Measurements from ENCODE around the gene EGFL7. TPM values are rescaled to one million over a fixed set of nuclear protein-coding genes. Genes with fewer than 3 reads are reported as not detected.
A peak's percentile ranks its signal among the peaks of the same experiment; 100 is the strongest.

The EGFL7 gene
- total and polyA plus RNA-seq, 5 donors, result 73.3 to 148 (median 83.6) TPM

GRCh38 chr9:136691316-136692184 lies 28.8 kb downstream of the EGFL7 start:
- Histone ChIP-seq H3K4me1 (ENCODE audit: control insufficient read depth, insufficient read depth, low read length) (no peaks in the 10 kb centered on the region), H3K27ac (ENCODE audit: low read length) (peak overlapping the region; percentile 5), H3K4me3 (ENCODE audit: low read length) (no peak overlapping the region), H3K9me3 (ENCODE audit: control insufficient read depth, low read length) (no peaks in the 10 kb centered on the region), H3K27me3 (ENCODE audit: control insufficient read depth, insufficient read depth) (no peaks in the 10 kb centered on the region)
- 82% methylated on average over 29 of the region's 29 CpGs for WGBS
- ATAC-seq, result no peak
- peak in 1 of 3 donors; percentile 53 for DNase-seq
- intact Hi-C loops (cut with DNase I), result loop anchor here in 1 of 4 donors (5.0 kb wide), 2 partner anchors 44 to 204 kb away; no protein-coding TSS in a partner anchor

- no peak overlapping the region for H3K27ac ChIP-seq (ENCODE audit: low read length)
- intact Hi-C loops (cut with DNase I), result loop anchor here in 1 of 4 donors (5.0 kb wide), 2 partner anchors 45 to 205 kb away; no protein-coding TSS in a partner anchor
Observed at GRCh38 chr9:136692185-136693134, 29.7 kb downstream of the EGFL7 start.

GRCh38 chr9:136693135-136693489 lies 30.4 kb downstream of the EGFL7 start:
- H3K4me1 ChIP-seq (ENCODE audit: control insufficient read depth, insufficient read depth, low read length), result no peaks in the 10 kb centered on the region
- intact Hi-C loops (cut with DNase I), result loop anchor here in 1 of 4 donors (5.0 kb wide), 2 partner anchors 46 to 206 kb away; no protein-coding TSS in a partner anchor

More at GRCh38 chr9:136692185-136693134, 29.7 kb downstream of the EGFL7 start:
- Histone ChIP-seq H3K9me3 (ENCODE audit: control insufficient read depth, low read length) (no peaks in the 10 kb centered on the region), H3K4me1 (ENCODE audit: control insufficient read depth, insufficient read depth, low read length) (no peaks in the 10 kb centered on the region), H3K4me3 (ENCODE audit: low read length) (no peak overlapping the region), H3K27me3 (ENCODE audit: control insufficient read depth, insufficient read depth) (no peaks in the 10 kb centered on the region)
- DNase-seq (peak in 2 of 3 donors; percentile 53 to 56), ATAC-seq (no peak)
- WGBS, result 86% methylated on average over 46 of the region's 46 CpGs

GRCh38 chr9:136693490-136694162 lies 30.9 kb downstream of the EGFL7 start:
- intact Hi-C loops (cut with DNase I), result loop anchor here in 1 of 4 donors (5.0 kb wide), 2 partner anchors 46 to 206 kb away; no protein-coding TSS in a partner anchor
- peak in 1 of 2 donors; percentile 15 for ATAC-seq

More at GRCh38 chr9:136693135-136693489, 30.4 kb downstream of the EGFL7 start:
- no peak overlapping the region for H3K4me3 ChIP-seq (ENCODE audit: low read length)
- WGBS, result 68% methylated on average over 14 of the region's 14 CpGs
- no peaks in the 10 kb centered on the region for H3K27me3 ChIP-seq (ENCODE audit: control insufficient read depth, insufficient read depth)
- DNase-seq (no peak), ATAC-seq (no peak)
- H3K27ac ChIP-seq (ENCODE audit: low read length), result no peak overlapping the region
- H3K9me3 ChIP-seq (ENCODE audit: control insufficient read depth, low read length), result no peaks in the 10 kb centered on the region

GRCh38 chr9:136694163-136694871 lies 31.6 kb downstream of the EGFL7 start:
- no peaks in the 10 kb centered on the region for H3K4me1 ChIP-seq (ENCODE audit: control insufficient read depth, insufficient read depth, low read length)
- WGBS, result 47% methylated on average over 32 of the region's 32 CpGs
- DNase-seq, result peak; percentile 69 to 89 (median 85)

More at GRCh38 chr9:136693490-136694162, 30.9 kb downstream of the EGFL7 start:
- DNase-seq, result no peak
- Histone ChIP-seq H3K27ac (ENCODE audit: low read length) (no peak overlapping the region), H3K4me3 (ENCODE audit: low read length) (no peak overlapping the region), H3K4me1 (ENCODE audit: control insufficient read depth, insufficient read depth, low read length) (no peaks in the 10 kb centered on the region), H3K27me3 (ENCODE audit: control insufficient read depth, insufficient read depth) (no peaks in the 10 kb centered on the region), H3K9me3 (ENCODE audit: control insufficient read depth, low read length) (no peaks in the 10 kb centered on the region)
- WGBS, result 78% methylated on average over 15 of the region's 15 CpGs

GRCh38 chr9:136694872-136695247 lies 32.1 kb downstream of the EGFL7 start:
- Histone ChIP-seq H3K9me3 (ENCODE audit: control insufficient read depth, low read length) (no peaks in the 10 kb centered on the region), H3K4me1 (ENCODE audit: control insufficient read depth, insufficient read depth, low read length) (no peaks in the 10 kb centered on the region), H3K27ac (ENCODE audit: low read length) (no peak overlapping the region), H3K4me3 (ENCODE audit: low read length) (no peak overlapping the region), H3K27me3 (ENCODE audit: control insufficient read depth, insufficient read depth) (no peaks in the 10 kb centered on the region)
- intact Hi-C loops (cut with DNase I), result loop anchor here in 1 of 4 donors (5.0 kb wide), 2 partner anchors 48 to 208 kb away; no protein-coding TSS in a partner anchor
- 93% methylated on average over 11 of the region's 11 CpGs for WGBS
- DNase-seq, result no peak
- no peak for ATAC-seq

More at GRCh38 chr9:136694163-136694871, 31.6 kb downstream of the EGFL7 start:
- H3K27ac ChIP-seq (ENCODE audit: low read length), result no peak overlapping the region
- H3K27me3 ChIP-seq (ENCODE audit: control insufficient read depth, insufficient read depth), result no peaks in the 10 kb centered on the region
- H3K9me3 ChIP-seq (ENCODE audit: control insufficient read depth, low read length), result no peaks in the 10 kb centered on the region
- H3K4me3 ChIP-seq (ENCODE audit: low read length), result no peak overlapping the region
- intact Hi-C loops (cut with DNase I), result loop anchor here in 1 of 4 donors (5.0 kb wide), 2 partner anchors 47 to 207 kb away; no protein-coding TSS in a partner anchor
- ATAC-seq, result peak; percentile 49 to 61

GRCh38 chr9:136695435-136695895 lies 32.7 kb downstream of the EGFL7 start:
- H3K4me1 ChIP-seq (ENCODE audit: control insufficient read depth, insufficient read depth, low read length), result no peaks in the 10 kb centered on the region
- 76% methylated on average over 10 of the region's 10 CpGs for WGBS
- no peak overlapping the region for H3K27ac ChIP-seq (ENCODE audit: low read length)
- intact Hi-C loops (cut with DNase I), result no loop called here
- ATAC-seq, result no peak
- DNase-seq, result peak in 2 of 3 donors; percentile 52 to 63
- no peaks in the 10 kb centered on the region for H3K27me3 ChIP-seq (ENCODE audit: control insufficient read depth, insufficient read depth)
- no peak overlapping the region for H3K4me3 ChIP-seq (ENCODE audit: low read length)
- no peaks in the 10 kb centered on the region for H3K9me3 ChIP-seq (ENCODE audit: control insufficient read depth, low read length)

GRCh38 chr9:136695955-136696354 lies 33.2 kb downstream of the EGFL7 start:
- no peaks in the 10 kb centered on the region for H3K27me3 ChIP-seq (ENCODE audit: control insufficient read depth, insufficient read depth)
- H3K9me3 ChIP-seq (ENCODE audit: control insufficient read depth, low read length), result no peaks in the 10 kb centered on the region
- DNase-seq (peak in 2 of 3 donors; percentile 55 to 58), ATAC-seq (no peak)
- H3K27ac ChIP-seq (ENCODE audit: low read length), result no peak overlapping the region
- no peaks in the 10 kb centered on the region for H3K4me1 ChIP-seq (ENCODE audit: control insufficient read depth, insufficient read depth, low read length)
- H3K4me3 ChIP-seq (ENCODE audit: low read length), result no peak overlapping the region
- 87% methylated on average over 23 of the region's 23 CpGs for WGBS
- intact Hi-C loops (cut with DNase I), result no loop called here

- peak in 1 of 3 donors; percentile 56 for DNase-seq
- WGBS, result 76% methylated on average over 9 of the region's 9 CpGs
- no peak for ATAC-seq
- H3K4me1 ChIP-seq (ENCODE audit: control insufficient read depth, insufficient read depth, low read length), result no peaks in the 10 kb centered on the region
- H3K27ac ChIP-seq (ENCODE audit: low read length), result no peak overlapping the region
- intact Hi-C loops (cut with DNase I), result no loop called here
- no peaks in the 10 kb centered on the region for H3K9me3 ChIP-seq (ENCODE audit: control insufficient read depth, low read length)
- no peaks in the 10 kb centered on the region for H3K27me3 ChIP-seq (ENCODE audit: control insufficient read depth, insufficient read depth)
- no peak overlapping the region for H3K4me3 ChIP-seq (ENCODE audit: low read length)
Observed at GRCh38 chr9:136696502-136696901, 33.8 kb downstream of the EGFL7 start.

Measured in right cardiac atrium (tissue), 5 donors.